AG10803 (cell line): ENCODE measurements around the gene ADRA1B.
"Not testable (repeated sequence)": the region's sequence is repeated elsewhere in the genome, so short reads cannot be mapped to it uniquely, and the experiment has no call there.

Experiments used
- DNase-seq: peaks from one replicate; pipeline ENCODE4 v3.0.0; 2010; ENCODE audit warnings: low read depth
- H3K4me3 ChIP-seq: 2 replicates; pipeline ENCODE4 v1.5.1; 2011; ENCODE audit warnings: mild to moderate bottlenecking, low read length, control low read depth
- CTCF ChIP-seq: conservative IDR thresholded peaks from 2 replicates; pipeline ENCODE4 v1.5.1; 2011; ENCODE audit warnings: mild to moderate bottlenecking, low read length, control low read depth, inconsistent platforms

The ADRA1B gene

GRCh38 chr5:159965031-159965837, 49.0 kb downstream of the ADRA1B start:
- H3K4me3 ChIP-seq: no peak overlapping the region
- TF ChIP-seq CTCF: peak; percentile 83
- peak; percentile 66 for DNase-seq

GRCh38 chr5:159965838-159966128, 49.5 kb downstream of the ADRA1B start:
- not testable (repeated sequence) for DNase-seq

GRCh38 chr5:159969966-159970365, 53.7 kb downstream of the ADRA1B start:
- no peak overlapping the region for H3K4me3 ChIP-seq
- no peak for TF ChIP-seq CTCF
- no peak for DNase-seq

More at GRCh38 chr5:159965838-159966128, 49.5 kb downstream of the ADRA1B start:
- H3K4me3 ChIP-seq: not testable (repeated sequence)

GRCh38 chr5:159971038-159971437, 54.8 kb downstream of the ADRA1B start:
- H3K4me3 ChIP-seq: no peak overlapping the region
- DNase-seq: peak; percentile 76
- no peak for TF ChIP-seq CTCF

GRCh38 chr5:159971514-159971913, 55.2 kb downstream of the ADRA1B start:
- TF ChIP-seq CTCF: no peak; the same call in 1 of the 2 replicates
- DNase-seq: no peak
- peak overlapping the region; percentile 17; the same call in 1 of the 2 replicates for H3K4me3 ChIP-seq

- peak overlapping the region; percentile 17; the same call in 1 of the 2 replicates for H3K4me3 ChIP-seq
- no peak for TF ChIP-seq CTCF
- no peak for DNase-seq
Observed at GRCh38 chr5:159971931-159972461, 55.7 kb downstream of the ADRA1B start.

GRCh38 chr5:159972538-159973362, 56.5 kb downstream of the ADRA1B start:
- TF ChIP-seq CTCF: no peak

More at GRCh38 chr5:159972538-159973362, 56.5 kb downstream of the ADRA1B start:
- no peak for DNase-seq
- H3K4me3 ChIP-seq: no peak overlapping the region
